ENCODE results near the gene HLA-DMB. TPM values are rescaled to one million over a fixed set of nuclear protein-coding genes. Genes with fewer than 3 reads are reported as not detected.

The HLA-DMB gene
- total RNA-seq, result 10 to 100 TPM in 1 of 2 donors, 1 to 10 TPM in 1; 2.7 to 17.8 TPM

GRCh38 chr6:32940656-32941213, at the start of gene HLA-DMB:
Gene HLA-DMB, minus strand, starts transcription at chr6:32941028. Its CDS starts 221 bp downstream, at chr6:32940807.
- peak; percentile 87 to 90 for ATAC-seq
- Mint-ChIP-seq H3K4me3 (peak within 1 kb of the TSS; percentile 89), H3K27me3 (no peaks in the 10 kb centered on the region), H3K27ac (peak within 1 kb of the TSS; percentile 87 to 96), H3K4me1 (ENCODE audit: low read depth in 2 of 2) (peaks cover 58 to 64% of the 10 kb centered on the region in 2 donors), H3K9me3 (no peaks in the 10 kb centered on the region), H3K36me3 (no peaks in the 10 kb centered on the region)
- DNase-seq (ENCODE audit: low spot score), result no peak

- no peak overlapping the region for H3K27ac Mint-ChIP-seq
- H3K9me3 Mint-ChIP-seq, result no peaks in the 10 kb centered on the region
- DNase-seq (ENCODE audit: low spot score), result no peak
- H3K27me3 Mint-ChIP-seq, result peaks cover 7 to 12% of the 10 kb centered on the region in 2 donors
- no peak for ATAC-seq
- H3K4me1 Mint-ChIP-seq (ENCODE audit: low read depth in 2 of 2), result peaks cover 2 to 8% of the 10 kb centered on the region in 2 donors
- H3K36me3 Mint-ChIP-seq, result no peaks in the 10 kb centered on the region
- no peak overlapping the region for H3K4me3 Mint-ChIP-seq
Measured at GRCh38 chr6:32989368-32989767, 48.5 kb upstream of the HLA-DMB start.

GRCh38 chr6:32984622-32985389, 44.0 kb upstream of the HLA-DMB start:
- Mint-ChIP-seq H3K9me3 (no peaks in the 10 kb centered on the region), H3K27me3 (no peaks in the 10 kb centered on the region)

GRCh38 chr6:32983964-32984621, 43.3 kb upstream of the HLA-DMB start:
- peak; percentile 4 to 10 for ATAC-seq
- no peak for DNase-seq (ENCODE audit: low spot score)
- peak overlapping the region in 1 of 2 donors; percentile 68 for H3K27ac Mint-ChIP-seq
- no peak overlapping the region for H3K4me3 Mint-ChIP-seq
- peaks cover 21 to 36% of the 10 kb centered on the region in 2 donors for H3K4me1 Mint-ChIP-seq (ENCODE audit: low read depth in 2 of 2)
- peaks cover 18% of the 10 kb centered on the region for H3K36me3 Mint-ChIP-seq
- no peaks in the 10 kb centered on the region for H3K27me3 Mint-ChIP-seq
- H3K9me3 Mint-ChIP-seq, result no peaks in the 10 kb centered on the region

More at GRCh38 chr6:32984622-32985389, 44.0 kb upstream of the HLA-DMB start:
- H3K4me3 Mint-ChIP-seq, result no peak overlapping the region
- H3K27ac Mint-ChIP-seq, result peak overlapping the region in 1 of 2 donors; percentile 68
- DNase-seq (ENCODE audit: low spot score) (peak; percentile 80), ATAC-seq (peak; percentile 77 to 86)
- peaks cover 18 to 32% of the 10 kb centered on the region in 2 donors for H3K4me1 Mint-ChIP-seq (ENCODE audit: low read depth in 2 of 2)
- peaks cover 13% of the 10 kb centered on the region for H3K36me3 Mint-ChIP-seq

- Mint-ChIP-seq H3K27ac (peak overlapping the region in 1 of 2 donors; percentile 68), H3K9me3 (no peaks in the 10 kb centered on the region), H3K4me1 (ENCODE audit: low read depth in 2 of 2) (peaks cover 26 to 36% of the 10 kb centered on the region in 2 donors), H3K4me3 (no peak overlapping the region), H3K27me3 (no peaks in the 10 kb centered on the region), H3K36me3 (peaks cover 18% of the 10 kb centered on the region)
- ATAC-seq (no peak), DNase-seq (ENCODE audit: low spot score) (no peak)
Measured at GRCh38 chr6:32983493-32983848, 42.6 kb upstream of the HLA-DMB start.

- Mint-ChIP-seq H3K27ac (peak overlapping the region in 1 of 2 donors; percentile 68), H3K4me1 (ENCODE audit: low read depth in 2 of 2) (peaks cover 31 to 41% of the 10 kb centered on the region in 2 donors), H3K9me3 (no peaks in the 10 kb centered on the region), H3K36me3 (peaks cover 19% of the 10 kb centered on the region), H3K4me3 (no peak overlapping the region), H3K27me3 (no peaks in the 10 kb centered on the region)
- no peak for DNase-seq (ENCODE audit: low spot score)
- no peak for ATAC-seq
Measured at GRCh38 chr6:32982702-32983492, 42.1 kb upstream of the HLA-DMB start.

- Mint-ChIP-seq H3K27ac (peak overlapping the region; percentile 7 to 33), H3K4me1 (ENCODE audit: low read depth in 2 of 2) (peaks cover 38 to 48% of the 10 kb centered on the region in 2 donors), H3K9me3 (no peaks in the 10 kb centered on the region), H3K27me3 (no peaks in the 10 kb centered on the region), H3K4me3 (no peak overlapping the region), H3K36me3 (peaks cover 26% of the 10 kb centered on the region)
- DNase-seq (ENCODE audit: low spot score), result no peak
- no peak for ATAC-seq
Measured at GRCh38 chr6:32982084-32982701, 41.4 kb upstream of the HLA-DMB start.

GRCh38 chr6:32980488-32981038, 39.7 kb upstream of the HLA-DMB start:
- H3K4me3 Mint-ChIP-seq, result no peak overlapping the region

GRCh38 chr6:32979720-32980487, 39.1 kb upstream of the HLA-DMB start:
- H3K36me3 Mint-ChIP-seq, result peaks cover 49% of the 10 kb centered on the region
- no peak for DNase-seq (ENCODE audit: low spot score)
- ATAC-seq, result no peak

More at GRCh38 chr6:32980488-32981038, 39.7 kb upstream of the HLA-DMB start:
- DNase-seq (ENCODE audit: low spot score) (no peak), ATAC-seq (peak in 1 of 2 donors; percentile 0)
- Mint-ChIP-seq H3K9me3 (no peaks in the 10 kb centered on the region), H3K27ac (peak overlapping the region; percentile 33 to 87), H3K4me1 (ENCODE audit: low read depth in 2 of 2) (peaks cover 54 to 64% of the 10 kb centered on the region in 2 donors), H3K36me3 (peaks cover 42% of the 10 kb centered on the region), H3K27me3 (no peaks in the 10 kb centered on the region)

GRCh38 chr6:32977953-32978324, 37.1 kb upstream of the HLA-DMB start:
- H3K4me1 Mint-ChIP-seq (ENCODE audit: low read depth in 2 of 2), result peaks cover 67 to 71% of the 10 kb centered on the region in 2 donors
- DNase-seq (ENCODE audit: low spot score) (no peak), ATAC-seq (no peak)
- H3K9me3 Mint-ChIP-seq, result no peaks in the 10 kb centered on the region
- no peaks in the 10 kb centered on the region for H3K27me3 Mint-ChIP-seq
- H3K36me3 Mint-ChIP-seq, result peaks cover 66% of the 10 kb centered on the region
- peak overlapping the region; percentile 93 for H3K4me3 Mint-ChIP-seq
- peak overlapping the region; percentile 83 to 87 for H3K27ac Mint-ChIP-seq

More at GRCh38 chr6:32979720-32980487, 39.1 kb upstream of the HLA-DMB start:
- Mint-ChIP-seq H3K4me1 (ENCODE audit: low read depth in 2 of 2) (peaks cover 61 to 68% of the 10 kb centered on the region in 2 donors), H3K4me3 (no peak overlapping the region), H3K9me3 (no peaks in the 10 kb centered on the region), H3K27me3 (no peaks in the 10 kb centered on the region), H3K27ac (peak overlapping the region; percentile 83 to 87)

- Mint-ChIP-seq H3K27me3 (no peaks in the 10 kb centered on the region), H3K9me3 (no peaks in the 10 kb centered on the region), H3K4me3 (peak overlapping the region; percentile 93), H3K36me3 (peaks cover 69% of the 10 kb centered on the region), H3K27ac (peak overlapping the region; percentile 83 to 87), H3K4me1 (ENCODE audit: low read depth in 2 of 2) (peaks cover 68 to 70% of the 10 kb centered on the region in 2 donors)
- no peak for ATAC-seq
- no peak for DNase-seq (ENCODE audit: low spot score)
Measured at GRCh38 chr6:32977272-32977952, 36.6 kb upstream of the HLA-DMB start.

Measured in natural killer cell treated with Interleukin-12 subunit alpha and Interleukin-12 subunit beta and Interleukin-15 and Interleukin-18, amount 100 ng/mL, for 72 hours (primary cell).